Right hindlimb (tissue), 1 donor: ENCODE data around the gene ZCCHC13.
A peak's percentile ranks its signal among the peaks of the same experiment; 100 is the strongest.
"Not testable (repeated sequence)": the region's sequence is repeated elsewhere in the genome, so short reads cannot be mapped to it uniquely, and the experiment has no call there.

Source experiments
- DNase-seq: peaks from one replicate; pipeline ENCODE4 v3.0.0-alpha.2; 2018

Gene ZCCHC13

DNA sequence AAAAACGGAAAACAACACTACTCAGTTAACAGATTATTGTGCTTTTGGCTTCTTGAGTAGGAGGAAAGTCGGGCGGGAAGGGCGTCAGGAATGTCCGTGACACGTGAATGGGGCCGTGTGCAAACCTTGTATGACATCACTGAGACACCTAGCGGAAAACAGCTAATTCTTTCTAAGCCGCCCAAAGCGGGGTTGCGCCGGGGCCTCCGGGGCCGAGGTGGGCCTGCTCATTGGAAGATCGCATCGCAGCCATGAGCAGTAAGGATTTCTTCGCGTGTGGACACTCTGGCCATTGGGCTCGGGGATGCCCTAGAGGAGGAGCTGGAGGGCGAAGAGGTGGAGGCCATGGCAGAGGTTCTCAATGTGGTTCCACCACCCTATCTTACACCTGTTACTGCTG lies at the start of gene ZCCHC13:
Gene ZCCHC13 (plus strand): TSS at position 165 of the 400 bp plus-strand sequence. CDS start 87 bp downstream, at position 252.
- DNase-seq, result no peak

DNA sequence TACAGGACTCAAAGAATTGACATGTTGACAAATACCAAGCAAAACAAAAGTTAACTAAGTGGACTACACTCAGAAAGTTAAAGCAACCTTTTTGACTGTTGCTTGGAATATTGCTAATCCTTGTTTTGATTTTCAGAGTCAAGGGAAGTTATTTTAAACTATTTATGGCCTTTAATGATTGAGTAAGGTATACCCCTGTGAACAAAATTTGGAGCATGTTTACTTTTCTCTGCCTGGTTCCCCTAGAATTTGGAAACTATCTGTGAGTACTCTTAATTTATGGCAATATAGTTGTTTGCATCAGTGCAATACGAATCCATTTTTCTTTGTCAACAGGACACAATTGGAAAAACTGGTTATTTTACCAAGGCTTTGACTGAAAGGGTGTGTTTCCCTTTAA lies 45.9 kb upstream of the ZCCHC13 start:
- not testable (repeated sequence) for DNase-seq

DNA sequence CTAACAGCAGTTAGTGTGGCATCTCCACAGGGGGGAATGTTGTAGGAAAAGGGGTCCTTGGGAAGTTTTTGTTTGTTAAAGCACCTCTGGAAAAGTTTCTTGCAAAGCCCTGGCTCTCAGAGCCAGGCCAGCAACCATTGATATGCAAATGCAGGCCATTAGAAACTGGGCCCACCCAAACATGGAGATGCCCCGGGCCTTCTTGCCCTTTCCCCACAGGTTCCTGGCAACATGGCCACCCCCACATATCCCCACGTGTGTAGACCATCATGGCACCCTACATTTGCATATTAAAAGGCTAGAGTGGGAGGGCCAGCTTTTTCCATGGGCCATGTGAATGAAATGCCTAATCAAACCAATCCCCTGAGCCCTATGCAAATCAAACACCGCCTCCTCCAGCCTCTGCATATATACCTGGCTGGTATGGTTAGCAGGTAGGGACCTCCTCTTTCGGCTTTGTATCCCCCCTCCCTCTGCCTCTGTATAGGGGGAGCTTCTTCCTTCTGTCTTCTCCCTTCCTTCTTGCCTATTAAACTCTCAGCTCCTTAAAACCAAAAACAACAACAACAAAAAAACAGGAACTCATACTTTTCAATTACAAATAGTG lies 44.0 kb upstream of the ZCCHC13 start:
- DNase-seq, result no peak

DNA sequence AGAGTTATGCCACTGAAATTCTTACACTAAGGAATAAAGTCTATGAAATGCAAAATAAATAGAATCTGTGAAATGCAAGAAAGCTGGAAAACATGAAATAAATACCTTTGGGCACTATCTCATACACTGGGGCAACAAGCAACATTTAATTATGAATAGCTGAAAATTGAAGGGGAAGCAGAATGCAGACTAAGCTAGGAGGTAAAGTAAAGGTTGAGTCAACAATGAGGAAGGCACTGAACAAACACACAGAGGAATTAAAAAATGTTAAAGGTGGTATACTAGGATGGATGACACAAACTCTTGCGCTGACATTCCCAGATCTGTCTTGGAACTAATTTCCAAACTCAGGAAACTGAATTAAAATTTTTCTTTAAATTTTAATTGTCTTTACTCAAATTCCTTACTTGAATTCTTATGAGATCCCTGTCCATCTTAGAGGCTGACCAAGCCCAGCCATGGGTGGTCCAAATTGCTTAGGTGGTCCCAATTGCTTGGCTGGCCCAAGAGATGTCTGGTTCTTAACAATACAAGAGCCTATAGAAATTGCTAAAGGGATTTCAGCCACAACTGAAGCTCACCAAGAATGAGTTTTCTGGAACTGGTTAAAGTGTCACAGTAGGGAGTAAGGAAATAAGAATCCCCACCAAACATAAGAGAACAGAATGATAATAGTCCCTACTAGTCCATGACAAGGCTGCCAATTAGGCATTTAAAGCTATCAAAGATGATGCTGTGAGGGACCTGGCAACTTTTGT lies 41.3 kb upstream of the ZCCHC13 start:
- DNase-seq, result no peak

DNA sequence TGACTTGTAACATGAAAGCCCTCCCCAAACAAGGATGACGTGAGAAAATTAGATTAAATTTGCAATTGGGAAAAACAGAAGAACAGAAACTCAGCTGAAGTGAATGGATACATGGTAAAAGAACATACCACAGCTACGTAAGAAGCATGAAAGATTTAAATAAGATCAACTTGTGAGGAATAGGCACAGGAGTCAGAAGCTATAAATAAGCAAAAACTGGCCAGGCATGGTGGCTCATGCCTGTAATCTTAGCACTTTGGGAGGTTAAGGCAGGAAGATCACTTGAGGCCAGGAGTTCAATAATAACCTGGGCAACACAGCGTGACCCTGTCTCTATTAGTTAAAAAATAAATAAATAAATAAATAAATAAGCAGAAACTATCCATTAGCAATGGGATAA lies 33.6 kb upstream of the ZCCHC13 start:
- DNase-seq, result no peak

DNA sequence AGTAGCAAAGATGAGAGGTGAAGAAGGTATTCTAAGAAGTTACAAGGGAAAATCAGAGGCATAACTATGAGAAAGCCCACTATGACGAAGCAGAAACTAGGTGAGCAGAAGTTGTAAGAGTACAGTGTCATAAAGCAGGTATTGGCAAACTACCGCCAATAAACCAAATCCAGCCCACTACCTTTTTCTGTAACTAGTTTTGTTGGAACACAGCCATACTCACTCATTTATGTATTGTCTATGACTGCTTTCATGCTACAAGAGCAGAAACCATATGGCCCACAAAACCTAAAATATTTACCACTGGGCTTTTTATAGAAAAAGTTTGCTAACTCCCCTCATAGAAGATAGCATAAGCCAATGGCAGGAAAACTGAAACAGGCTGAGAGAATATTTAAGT lies 31.8 kb upstream of the ZCCHC13 start:
- DNase-seq, result no peak

DNA sequence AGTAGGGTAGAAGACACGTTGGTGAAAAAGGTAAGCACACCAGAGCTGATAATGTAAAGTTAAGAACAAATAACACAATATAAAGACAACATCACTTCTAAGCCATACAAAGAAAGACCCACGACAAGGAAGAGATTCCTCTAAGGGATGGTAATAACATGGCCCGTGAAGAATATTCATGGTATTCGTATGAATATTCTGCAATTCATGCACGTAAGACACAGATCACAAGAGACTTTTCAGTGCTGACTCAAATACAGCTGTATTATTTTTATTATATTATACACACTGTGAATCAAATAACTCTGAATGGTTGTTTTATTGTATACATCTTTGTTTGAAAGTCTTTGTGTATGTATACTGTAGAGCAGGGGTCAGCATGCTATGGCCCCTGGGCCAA lies 29.5 kb upstream of the ZCCHC13 start:
- DNase-seq, result no peak

- no peak for DNase-seq
Observed at GRCh38 chrX:74277320-74277719, 26.7 kb upstream of the ZCCHC13 start.

- no peak for DNase-seq
Observed at GRCh38 chrX:74277846-74278245, 26.1 kb upstream of the ZCCHC13 start.

DNA sequence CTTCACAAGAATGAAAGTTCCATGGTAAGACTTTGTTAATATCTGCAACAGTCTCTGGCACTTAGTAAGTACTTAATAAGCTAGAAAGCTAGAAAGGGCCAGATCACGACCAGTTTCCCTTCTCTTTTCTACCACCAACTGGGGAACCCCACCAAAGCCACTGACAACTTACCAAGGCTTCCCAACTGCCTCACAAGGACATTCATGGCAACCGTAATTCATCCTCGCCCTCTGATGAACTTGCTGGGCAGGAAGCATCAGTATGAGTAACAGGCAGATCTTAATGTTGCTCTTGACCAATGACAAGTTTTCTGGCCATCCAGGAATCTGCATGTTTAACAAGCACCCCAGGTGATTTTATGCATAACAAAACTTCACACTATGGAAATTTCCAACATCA lies 23.2 kb upstream of the ZCCHC13 start:
- no peak for DNase-seq

GRCh38 chrX:74284391-74284952 lies 19.5 kb upstream of the ZCCHC13 start:
- no peak for DNase-seq

GRCh38 chrX:74286950-74287740 lies 16.8 kb upstream of the ZCCHC13 start:
- DNase-seq, result no peak

DNA sequence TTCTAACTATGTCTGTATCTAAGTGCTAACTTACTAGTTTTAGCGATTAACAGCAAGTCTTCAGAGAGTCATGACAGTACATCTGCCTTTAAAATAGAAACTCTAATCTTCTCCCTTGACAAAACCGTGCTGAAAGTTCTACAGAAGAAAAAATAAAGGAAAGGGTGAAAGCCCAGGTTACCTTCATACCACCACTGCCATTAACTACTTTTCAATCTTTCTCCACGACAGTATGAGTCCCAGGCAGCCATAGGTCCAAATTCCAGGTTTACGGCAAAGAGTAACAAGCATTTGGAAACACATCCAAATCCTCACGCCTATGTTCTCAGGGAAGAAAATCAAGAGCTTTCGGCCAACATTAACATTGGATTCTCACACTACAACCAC lies 12.4 kb upstream of the ZCCHC13 start:
- no peak for DNase-seq

DNA sequence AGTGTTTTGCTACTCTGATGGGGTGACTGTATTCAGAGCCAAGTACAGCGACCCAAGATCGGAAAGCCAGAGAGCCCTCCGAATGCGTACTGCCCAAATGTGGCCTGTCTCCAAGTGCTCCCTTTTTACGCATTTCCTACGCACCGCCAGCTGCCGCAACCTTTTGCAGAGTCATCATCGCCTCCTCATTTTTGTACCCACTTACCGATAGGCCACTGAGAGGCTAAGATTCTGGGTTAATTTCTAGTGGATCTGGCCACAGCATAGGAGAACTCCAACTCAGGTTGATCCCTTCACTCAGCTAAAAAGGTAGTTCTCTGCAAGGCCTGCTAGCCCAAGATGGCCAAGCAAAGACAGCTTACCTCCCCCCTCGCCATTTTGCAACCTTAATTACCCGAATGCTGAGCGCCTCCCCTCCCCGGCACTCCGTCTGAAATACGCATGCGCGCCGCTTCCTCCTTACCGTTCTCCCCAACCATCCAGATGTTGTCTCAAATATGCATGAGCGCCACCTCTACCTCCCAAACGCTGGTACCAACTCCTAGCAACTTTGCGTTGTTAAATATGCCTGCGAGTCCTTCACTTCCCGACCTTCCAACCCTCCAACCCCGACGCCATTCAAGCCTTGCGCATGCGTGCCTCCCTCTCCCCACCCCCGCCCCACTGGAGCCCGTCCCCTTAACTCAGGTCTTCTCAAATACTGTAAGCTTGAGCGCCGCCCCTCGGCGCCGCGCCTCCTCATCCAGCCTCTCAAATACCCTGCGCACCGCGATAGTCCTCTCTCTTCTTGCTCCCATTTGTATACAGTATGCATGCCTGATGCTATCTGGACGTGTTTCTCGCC lies 11.8 kb upstream of the ZCCHC13 start:
- DNase-seq, result peak; percentile 95

- DNase-seq, result no peak
Observed at GRCh38 chrX:74292808-74293123, 11.2 kb upstream of the ZCCHC13 start.

- DNase-seq, result peak; percentile 86
Observed at GRCh38 chrX:74293343-74293946, 10.5 kb upstream of the ZCCHC13 start.

DNA sequence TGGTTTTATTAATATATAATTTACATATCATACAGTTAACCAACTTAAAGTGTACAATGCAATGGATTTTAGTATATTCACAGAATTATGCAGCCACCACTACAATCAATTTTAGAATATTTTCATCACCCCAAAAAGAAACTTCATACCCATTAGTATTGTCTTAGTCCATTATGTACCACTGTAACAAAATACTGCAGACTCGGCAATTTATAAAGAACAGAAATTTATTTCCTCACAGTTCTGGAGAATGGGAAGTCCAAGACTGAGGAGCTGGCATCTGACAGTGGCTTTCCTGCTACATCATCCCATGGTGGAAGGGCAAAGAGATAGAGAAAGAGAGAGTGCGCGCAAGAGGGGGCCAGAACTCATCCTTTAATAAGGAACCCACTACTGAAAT lies 8.9 kb upstream of the ZCCHC13 start:
- DNase-seq, result no peak

- DNase-seq, result no peak
Observed at GRCh38 chrX:74297766-74298165, 6.2 kb upstream of the ZCCHC13 start.

DNA sequence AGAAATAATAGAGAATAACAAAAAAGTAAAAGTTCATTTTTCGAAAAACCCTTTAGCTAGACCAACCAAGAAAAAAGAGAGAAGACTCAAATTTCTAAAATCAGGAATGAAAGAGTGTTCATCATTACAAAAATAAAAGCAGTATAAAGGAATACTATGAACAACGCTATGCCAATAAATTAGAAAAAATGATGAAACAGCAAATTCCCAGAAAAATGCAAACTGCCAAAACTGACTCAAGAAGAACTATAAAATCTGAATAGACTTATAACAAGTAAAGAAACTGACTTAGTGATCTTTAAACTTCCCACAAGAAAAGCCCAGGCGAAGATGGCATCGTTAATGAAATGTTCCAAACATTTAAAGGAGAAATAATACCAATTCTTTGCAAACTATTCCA lies 3.1 kb upstream of the ZCCHC13 start:
- no peak for DNase-seq

DNA sequence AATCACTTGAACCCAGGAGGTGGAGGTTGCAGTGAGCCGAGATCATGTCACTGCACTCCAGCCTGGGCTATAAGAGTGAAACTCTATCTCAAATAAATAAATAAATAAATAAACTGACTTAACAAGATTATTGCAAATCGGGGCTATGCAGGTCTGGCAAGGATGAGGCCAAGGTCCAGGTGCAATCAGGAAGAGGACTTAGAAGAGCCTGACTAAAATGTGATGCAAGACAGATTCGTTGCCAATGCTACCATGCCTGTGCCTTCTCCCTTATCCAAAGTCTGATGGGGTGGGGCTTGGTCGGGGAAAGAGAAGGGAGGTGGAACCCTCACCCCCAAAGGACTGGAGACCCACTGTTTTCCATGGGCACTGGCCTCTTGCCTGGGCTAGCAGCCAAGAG lies 14.7 kb downstream of the ZCCHC13 start:
- no peak for DNase-seq

DNA sequence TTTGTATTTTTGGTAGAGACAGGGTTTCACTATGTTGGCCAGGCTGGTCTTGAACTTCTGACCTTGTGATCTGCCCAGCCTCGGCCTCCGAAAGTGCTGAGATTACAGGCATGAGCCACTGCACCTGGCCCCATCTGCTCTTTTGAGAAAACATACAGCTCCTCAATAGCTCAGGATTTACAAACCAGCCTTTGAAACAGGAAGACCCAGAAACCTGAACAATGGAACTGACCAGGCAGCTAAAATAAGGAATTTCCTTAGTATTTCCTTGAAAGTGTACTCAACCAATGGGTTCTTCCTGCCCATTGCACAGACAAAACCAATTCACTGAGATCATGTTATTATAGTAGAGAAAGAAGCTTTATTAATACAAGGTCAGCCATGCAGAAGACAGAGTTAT lies 15.3 kb downstream of the ZCCHC13 start:
- not testable (repeated sequence) for DNase-seq

DNA sequence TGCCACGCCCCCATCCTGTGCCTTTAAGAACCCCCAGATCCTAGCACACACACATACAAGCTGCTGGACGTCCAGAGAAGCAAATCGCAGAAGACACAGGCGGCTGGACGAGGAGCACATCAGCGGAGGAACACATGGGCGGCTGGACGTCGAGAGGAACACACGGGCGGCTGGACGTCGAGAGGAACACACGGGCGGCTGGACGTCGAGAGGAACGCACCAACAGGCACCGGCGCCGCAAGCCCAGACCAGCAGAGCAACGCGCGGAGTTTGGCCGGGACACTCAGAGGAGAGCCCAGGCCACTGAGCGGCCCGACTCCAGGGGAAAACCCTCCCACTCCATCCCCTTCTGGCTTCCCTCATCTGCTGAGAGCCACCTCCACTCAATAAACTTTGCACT lies 17.2 kb downstream of the ZCCHC13 start:
- no peak for DNase-seq
